ENCODE measurements around the gene CYP4A11.
"Not testable (repeated sequence)": the region's sequence is repeated elsewhere in the genome, so short reads cannot be mapped to it uniquely, and the experiment has no call there.

GRCh38 chr1:46932020-46932419 lies 9.3 kb downstream of the CYP4A11 start:
- not testable (repeated sequence) for TF ChIP-seq EZH2phosphoT487 (conservative IDR thresholded peaks at IDR 0.05; ENCODE audit: low read length); CTCF (IDR thresholded peaks at IDR 0.05; ENCODE audit: insufficient read depth, low read length, poor library complexity, severe bottlenecking)
